Natural killer cell (primary cell): Measurements from ENCODE around the gene ATF4. TPM values are rescaled to one million over a fixed set of nuclear protein-coding genes. Genes with fewer than 3 reads are reported as not detected.

Experiments used
- ATAC-seq, 3 donors: fragments of 150-1000 bp in 2 of 3; fragments of 200-7000 bp in 1 of 3; cut with Tn5 transposase; 1 replicate in 1 of 3; 2 replicates in 2 of 3; pipeline ENCODE4 v1.10.0; 2021; ENCODE audit warnings: mild to moderate bottlenecking in 2 of 3, moderate library complexity in 2 of 3
- DNase-seq, 2 donors: peaks; one replicate each; pipeline versions ENCODE4 v3.0.0 to v3.0.0-alpha.2; 2013 to 2021; ENCODE audit warnings: mixed read lengths in 1 of 2
- H3K27ac ChIP-seq: one replicate; pipeline ENCODE4 v1.5.1; 2013; ENCODE audit warnings: mild to moderate bottlenecking, low read length
- H3K27me3 ChIP-seq: one replicate; pipeline ENCODE4 v1.6.1; 2013; ENCODE audit warnings: low read length; ENCODE audit not compliant: control insufficient read depth, insufficient read depth
- H3K36me3 ChIP-seq: one replicate; pipeline ENCODE4 v1.6.1; 2013; ENCODE audit warnings: low read length; ENCODE audit not compliant: control insufficient read depth, insufficient read depth
- H3K4me1 ChIP-seq: one replicate; pipeline ENCODE4 v1.6.1; 2013; ENCODE audit warnings: low read length; ENCODE audit not compliant: control insufficient read depth, insufficient read depth
- H3K4me3 ChIP-seq: one replicate; pipeline ENCODE4 v1.5.1; 2013; ENCODE audit warnings: low read length
- H3K9me3 ChIP-seq: one replicate; pipeline ENCODE4 v1.6.1; 2013; ENCODE audit warnings: low read length; ENCODE audit not compliant: control insufficient read depth, insufficient read depth
- H3K27ac Mint-ChIP-seq, 2 donors: one replicate each; pipeline ENCODE4 v1.8.0; 2022; ENCODE audit warnings: mild to moderate bottlenecking in 2 of 2, mixed read lengths in 2 of 2, moderate library complexity in 1 of 2
- H3K27me3 Mint-ChIP-seq, 2 donors: one replicate each; pipeline ENCODE4 v1.8.0; 2022; ENCODE audit warnings: low read depth in 2 of 2, mixed read lengths in 2 of 2
- H3K36me3 Mint-ChIP-seq: one replicate; pipeline ENCODE4 v1.8.0; 2022; ENCODE audit warnings: mixed read lengths
- H3K4me1 Mint-ChIP-seq, 2 donors: one replicate each; pipeline ENCODE4 v1.8.0; 2022; ENCODE audit warnings: mixed read lengths in 2 of 2
- H3K4me3 Mint-ChIP-seq: one replicate; pipeline ENCODE4 v1.8.0; 2022; ENCODE audit warnings: mild to moderate bottlenecking, moderate library complexity, mixed read lengths
- H3K9me3 Mint-ChIP-seq, 2 donors: one replicate each; pipeline ENCODE4 v1.8.0; 2022; ENCODE audit warnings: mixed read lengths in 2 of 2
- WGBS: methylation state at CpG from one replicate; pipeline ENCODE4 v1.1.7; 2013; ENCODE audit warnings: missing lambda C conversion rate; ENCODE audit not compliant: insufficient coverage; 5-methylcytosine and 5-hydroxymethylcytosine counted together
- intact Hi-C: fragments of 100-400 bp; cut with micrococcal nuclease; formaldehyde crosslinking; loops from one replicate; pipeline ENCODE4 v1.14.2; 2022
- total RNA-seq, 4 donors: library from RNA; stranded (reverse); fragments of 120-200 nt in 1 of 4; gene quantifications; one replicate each; pipeline versions ENCODE4 v1.2.3 to v1.2.4, GENCODE V29; 2013 to 2022
- TF ChIP-seq, protein P1 (sequence below): fragments of 200-600 bp; IDR thresholded peaks from one replicate; pipeline ENCODE4 v1.8.0; 2022; ENCODE audit warnings: antibody characterized with exemption

ATF4 gene
- total RNA-seq, 3 donors from 2014 or later (not counting 1 experiment from before 2014, with no cell fraction given) = 235 to 242 (median 238) TPM

DNA sequence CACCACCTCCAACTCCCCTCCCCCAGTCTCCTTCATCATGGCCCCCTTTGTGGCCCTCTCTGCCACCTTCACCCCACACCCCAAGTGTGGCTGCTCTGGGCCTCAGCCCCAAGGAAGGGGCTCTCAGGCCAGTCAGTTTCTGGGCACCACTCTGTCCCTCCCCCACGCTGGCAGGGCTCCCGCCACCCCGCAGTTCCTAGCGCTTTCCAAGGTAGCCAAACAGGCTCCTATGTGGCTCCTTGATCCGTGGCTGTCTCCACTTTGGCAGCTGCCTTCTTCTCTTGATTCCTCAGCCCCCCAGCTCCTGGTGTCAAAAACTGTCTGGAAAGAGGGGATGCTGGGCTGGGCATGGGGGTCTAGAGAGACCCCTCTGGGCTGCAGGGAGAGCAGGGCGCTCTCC, 39.8 kb downstream of the ATF4 start:
- Mint-ChIP-seq H3K9me3 (no peaks in the 10 kb centered on the region), H3K4me1 (peaks cover 5 to 7% of the 10 kb centered on the region in 2 donors), H3K27me3 (peaks cover 19 to 42% of the 10 kb centered on the region in 2 donors), H3K36me3 (no peaks in the 10 kb centered on the region), H3K27ac (no peak overlapping the region), H3K4me3 (no peak overlapping the region)
- DNase-seq (no peak), ATAC-seq (no peak)
- Histone ChIP-seq H3K27ac (no peak overlapping the region), H3K9me3 (no peaks in the 10 kb centered on the region), H3K4me1 (peaks cover 6% of the 10 kb centered on the region), H3K36me3 (no peaks in the 10 kb centered on the region), H3K4me3 (no peak overlapping the region), H3K27me3 (peaks cover 23% of the 10 kb centered on the region)
- 56% methylated on average over 6 of the region's 6 CpGs for WGBS
- TF ChIP-seq, protein P1, sequence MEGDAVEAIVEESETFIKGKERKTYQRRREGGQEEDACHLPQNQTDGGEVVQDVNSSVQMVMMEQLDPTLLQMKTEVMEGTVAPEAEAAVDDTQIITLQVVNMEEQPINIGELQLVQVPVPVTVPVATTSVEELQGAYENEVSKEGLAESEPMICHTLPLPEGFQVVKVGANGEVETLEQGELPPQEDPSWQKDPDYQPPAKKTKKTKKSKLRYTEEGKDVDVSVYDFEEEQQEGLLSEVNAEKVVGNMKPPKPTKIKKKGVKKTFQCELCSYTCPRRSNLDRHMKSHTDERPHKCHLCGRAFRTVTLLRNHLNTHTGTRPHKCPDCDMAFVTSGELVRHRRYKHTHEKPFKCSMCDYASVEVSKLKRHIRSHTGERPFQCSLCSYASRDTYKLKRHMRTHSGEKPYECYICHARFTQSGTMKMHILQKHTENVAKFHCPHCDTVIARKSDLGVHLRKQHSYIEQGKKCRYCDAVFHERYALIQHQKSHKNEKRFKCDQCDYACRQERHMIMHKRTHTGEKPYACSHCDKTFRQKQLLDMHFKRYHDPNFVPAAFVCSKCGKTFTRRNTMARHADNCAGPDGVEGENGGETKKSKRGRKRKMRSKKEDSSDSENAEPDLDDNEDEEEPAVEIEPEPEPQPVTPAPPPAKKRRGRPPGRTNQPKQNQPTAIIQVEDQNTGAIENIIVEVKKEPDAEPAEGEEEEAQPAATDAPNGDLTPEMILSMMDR = no peak
- intact Hi-C loops = no loop called here

DNA sequence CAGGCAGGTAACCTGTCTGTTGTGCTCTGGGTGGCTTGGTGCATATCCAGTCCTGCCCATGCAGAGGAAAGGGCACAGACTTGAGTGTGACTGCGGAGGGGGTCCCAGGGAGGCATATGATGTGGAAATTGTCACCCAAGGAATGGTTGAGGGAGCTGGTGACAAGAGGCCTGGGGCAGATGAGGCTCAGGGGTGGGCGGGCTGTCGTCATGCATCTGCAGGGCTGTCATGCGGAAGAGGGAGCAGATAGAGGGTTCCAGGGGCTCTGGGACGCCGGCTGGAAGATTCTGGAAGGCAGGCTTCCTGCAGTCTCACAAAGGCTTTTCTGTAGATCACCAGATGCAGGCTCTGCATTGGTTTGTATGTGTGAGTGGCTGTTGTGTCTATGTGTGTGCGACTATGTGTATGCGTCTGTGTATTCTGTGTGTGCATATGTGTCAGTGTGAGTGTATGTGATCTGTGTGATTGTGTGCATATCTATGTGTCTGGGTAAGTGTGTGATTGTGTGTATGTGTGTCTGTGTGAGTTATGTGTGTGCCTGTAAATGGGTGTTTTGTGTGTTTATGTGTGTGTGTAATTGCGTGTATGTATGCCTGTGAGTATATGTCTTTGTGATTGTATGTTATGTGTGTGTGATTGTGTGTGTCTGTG, 42.6 kb downstream of the ATF4 start:
- H3K4me3 Mint-ChIP-seq = no peak overlapping the region
- peaks cover 7% of the 10 kb centered on the region in 2 donors for H3K9me3 Mint-ChIP-seq
- H3K36me3 Mint-ChIP-seq = no peaks in the 10 kb centered on the region
- Histone ChIP-seq H3K4me3 (no peak overlapping the region), H3K9me3 (no peaks in the 10 kb centered on the region), H3K36me3 (no peaks in the 10 kb centered on the region), H3K27me3 (peaks cover 12% of the 10 kb centered on the region), H3K4me1 (peaks cover 16% of the 10 kb centered on the region), H3K27ac (no peak overlapping the region)
- no peak overlapping the region for H3K27ac Mint-ChIP-seq
- peaks cover 0 to 21% of the 10 kb centered on the region in 2 donors for H3K27me3 Mint-ChIP-seq
- TF ChIP-seq, protein P1 = no peak
- intact Hi-C loops = no loop called here
- WGBS = 78% methylated on average over 9 of the region's 9 CpGs
- ATAC-seq (no peak), DNase-seq (no peak)
- H3K4me1 Mint-ChIP-seq = peaks cover 0 to 23% of the 10 kb centered on the region in 2 donors

DNA sequence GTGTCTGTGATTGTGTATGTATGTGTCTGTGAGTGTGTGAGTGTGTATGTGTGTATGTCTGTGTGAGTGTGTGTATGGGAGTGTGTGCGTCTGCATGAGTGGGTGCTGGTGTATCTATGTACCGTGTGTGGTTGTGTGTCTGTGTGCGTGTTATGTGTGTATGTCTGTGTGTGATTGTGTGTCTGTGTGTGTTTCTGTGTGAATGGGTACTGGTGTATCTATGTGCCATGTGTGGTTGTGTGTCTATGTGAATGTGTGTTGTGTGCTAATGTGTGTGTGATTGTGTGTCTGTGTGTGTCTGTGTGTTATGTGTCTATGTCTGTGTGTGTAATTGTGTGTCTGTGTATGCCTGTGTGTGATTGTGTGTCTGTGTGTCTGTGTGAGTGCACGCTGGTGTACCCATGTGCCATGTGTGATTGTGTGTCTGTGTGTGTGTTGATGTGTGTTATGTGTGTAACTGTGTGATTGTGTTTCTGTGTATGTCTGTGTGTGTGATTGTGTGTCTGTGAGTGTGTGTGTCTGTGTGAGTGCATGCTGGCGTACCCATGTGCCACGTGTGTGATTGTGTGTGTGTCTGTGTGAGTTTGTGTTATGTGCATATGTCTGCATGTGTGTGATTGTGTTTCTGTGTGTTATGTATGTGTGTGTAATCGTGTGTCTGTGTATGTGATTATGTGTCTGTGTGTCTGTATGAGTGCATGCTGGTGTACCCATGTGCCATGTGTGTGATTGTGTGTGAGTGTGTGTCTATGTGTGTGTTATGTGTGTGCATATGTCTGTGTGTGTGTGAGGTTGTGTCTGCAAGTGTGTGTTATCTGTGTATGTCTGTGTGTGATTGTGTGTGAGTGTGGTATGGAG, 43.4 kb downstream of the ATF4 start:
- H3K27ac Mint-ChIP-seq = no peak overlapping the region
- Histone ChIP-seq H3K27ac (no peak overlapping the region), H3K36me3 (no peaks in the 10 kb centered on the region), H3K4me3 (no peak overlapping the region), H3K9me3 (no peaks in the 10 kb centered on the region), H3K4me1 (peaks cover 15% of the 10 kb centered on the region), H3K27me3 (peaks cover 7% of the 10 kb centered on the region)
- H3K36me3 Mint-ChIP-seq = no peaks in the 10 kb centered on the region
- TF ChIP-seq, protein P1 = no peak
- H3K27me3 Mint-ChIP-seq = peaks cover 0 to 15% of the 10 kb centered on the region in 2 donors
- intact Hi-C loops = no loop called here
- no peak overlapping the region for H3K4me3 Mint-ChIP-seq
- DNase-seq (no peak), ATAC-seq (no peak)
- WGBS = 91% methylated on average over 7 of the region's 7 CpGs
- peaks cover 0 to 25% of the 10 kb centered on the region in 2 donors for H3K4me1 Mint-ChIP-seq
- H3K9me3 Mint-ChIP-seq = peaks cover 7% of the 10 kb centered on the region in 2 donors
